HG03175 (cell line): ENCODE data around the gene MPZL2.

Experiments
- ATAC-seq: cut with Tn5 transposase; IDR thresholded peaks from one replicate; pipeline ENCODE4 v1.9.1; 2021; ENCODE audit warnings: mild to moderate bottlenecking, moderate library complexity; ENCODE audit not compliant: unreplicated experiment

MPZL2 gene

DNA sequence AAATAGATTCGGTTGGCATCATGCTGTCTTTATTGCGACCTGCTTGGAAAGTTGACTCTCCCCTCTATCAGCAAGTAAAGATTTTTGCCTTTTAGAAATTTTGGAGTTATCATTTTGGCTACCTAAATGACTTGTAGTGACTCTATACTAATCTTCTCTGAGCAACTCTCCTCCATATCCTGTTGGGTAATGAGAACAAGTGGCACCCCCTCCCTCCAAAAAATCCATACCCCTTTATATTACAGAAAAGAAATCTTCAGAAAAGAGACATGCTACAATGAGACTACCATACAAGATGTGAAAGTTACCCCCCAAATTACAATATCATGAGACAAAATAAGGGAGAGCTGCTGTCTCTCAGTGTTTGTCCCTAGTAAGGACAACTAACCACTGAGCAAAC lies 40.5 kb downstream of the MPZL2 start:
- no peak for ATAC-seq

DNA sequence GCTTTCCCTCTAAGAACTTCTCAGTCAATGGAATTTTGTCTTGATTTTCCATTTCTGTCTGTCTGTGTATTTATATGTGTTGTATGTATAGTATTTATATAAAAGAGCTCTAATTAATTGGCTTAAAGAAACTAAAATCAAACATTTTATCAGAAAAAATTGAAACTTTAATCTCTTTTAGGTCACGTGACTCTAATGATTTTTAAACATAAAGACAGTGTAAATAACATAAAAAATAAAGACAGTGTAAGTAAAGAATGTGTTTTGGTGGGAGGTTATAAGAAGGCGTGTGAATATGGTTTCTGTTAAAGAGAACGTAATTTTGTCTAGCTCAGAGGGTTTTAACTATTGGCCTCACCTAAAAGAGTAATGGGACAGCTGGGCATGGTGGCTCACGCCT lies 41.7 kb downstream of the MPZL2 start:
- ATAC-seq = no peak

DNA sequence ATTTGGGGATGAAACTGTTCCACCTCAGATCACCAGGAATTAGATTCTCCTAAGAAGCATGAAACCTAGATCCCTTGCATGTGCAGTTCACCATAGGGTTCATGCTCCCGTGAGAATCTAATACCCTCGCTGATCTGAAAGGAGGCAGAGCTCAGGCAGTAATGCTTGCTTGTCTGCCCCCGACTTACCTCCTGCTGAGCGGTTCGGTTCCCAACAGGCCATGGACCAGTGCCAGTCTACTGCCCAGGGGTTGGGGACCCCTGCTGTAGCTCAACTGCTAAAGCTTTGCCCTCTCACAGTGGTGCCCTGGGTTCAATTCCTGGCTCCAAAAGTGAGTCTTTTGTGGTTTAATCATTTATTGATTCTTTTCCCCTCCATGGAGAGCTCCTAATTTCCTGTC lies 42.7 kb downstream of the MPZL2 start:
- no peak for ATAC-seq

DNA sequence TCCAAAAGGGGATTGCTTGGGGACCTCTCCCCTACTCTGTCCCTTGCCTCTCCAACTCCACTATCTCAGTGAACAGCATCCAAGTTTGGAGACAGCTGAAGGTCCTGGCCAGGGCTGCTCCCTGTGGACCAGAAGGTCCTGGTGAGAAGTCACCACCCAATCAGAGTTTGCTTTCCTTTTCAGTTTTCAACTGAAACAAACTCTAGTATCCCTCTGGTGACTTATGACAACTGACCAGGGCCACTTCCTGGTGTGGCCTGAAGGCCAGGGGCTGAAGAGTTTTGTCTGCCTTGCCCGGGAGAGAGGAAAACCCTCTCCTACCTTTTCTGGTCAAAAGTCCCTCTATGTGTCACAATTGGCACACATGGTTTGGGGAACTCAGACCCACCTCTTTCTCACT lies 44.4 kb downstream of the MPZL2 start:
- no peak for ATAC-seq

DNA sequence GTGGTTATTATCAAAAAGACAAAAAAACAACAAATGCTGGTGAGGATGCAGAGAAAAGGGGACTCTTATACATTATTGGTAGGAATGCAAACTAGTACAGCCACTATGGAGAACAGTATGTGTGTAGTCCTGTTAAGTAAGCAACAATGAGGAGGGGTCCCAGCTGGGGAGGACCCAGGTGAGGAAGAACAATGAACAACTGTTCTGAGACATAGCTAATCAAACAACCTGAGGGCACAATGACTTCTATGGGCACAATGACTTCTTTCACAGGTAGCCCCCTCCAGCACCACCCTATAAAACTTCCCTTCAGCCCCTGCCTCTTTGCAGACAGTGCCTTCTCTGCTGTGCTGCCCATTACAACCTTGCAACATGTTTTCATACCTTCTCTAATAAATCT lies 44.9 kb downstream of the MPZL2 start:
- ATAC-seq = no peak

DNA sequence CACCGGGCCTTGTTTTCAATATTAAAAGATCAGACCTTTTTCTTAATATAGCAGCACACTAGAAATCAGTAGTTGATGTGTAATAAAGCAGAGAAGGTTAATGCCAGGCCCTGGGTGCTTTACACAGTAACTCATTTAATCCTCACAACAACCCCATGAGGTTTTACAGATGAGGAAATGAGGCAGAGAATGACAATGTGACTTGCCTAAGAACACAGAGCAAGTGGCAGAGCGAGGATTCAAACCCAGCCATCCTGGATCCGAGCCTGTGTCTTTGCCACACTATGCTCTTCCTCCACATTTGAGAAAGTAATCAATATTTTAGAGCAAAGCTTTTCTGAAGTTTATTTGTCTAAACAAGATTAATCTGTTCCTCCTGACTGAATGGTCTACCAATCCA lies 46.5 kb downstream of the MPZL2 start:
- ATAC-seq = no peak

DNA sequence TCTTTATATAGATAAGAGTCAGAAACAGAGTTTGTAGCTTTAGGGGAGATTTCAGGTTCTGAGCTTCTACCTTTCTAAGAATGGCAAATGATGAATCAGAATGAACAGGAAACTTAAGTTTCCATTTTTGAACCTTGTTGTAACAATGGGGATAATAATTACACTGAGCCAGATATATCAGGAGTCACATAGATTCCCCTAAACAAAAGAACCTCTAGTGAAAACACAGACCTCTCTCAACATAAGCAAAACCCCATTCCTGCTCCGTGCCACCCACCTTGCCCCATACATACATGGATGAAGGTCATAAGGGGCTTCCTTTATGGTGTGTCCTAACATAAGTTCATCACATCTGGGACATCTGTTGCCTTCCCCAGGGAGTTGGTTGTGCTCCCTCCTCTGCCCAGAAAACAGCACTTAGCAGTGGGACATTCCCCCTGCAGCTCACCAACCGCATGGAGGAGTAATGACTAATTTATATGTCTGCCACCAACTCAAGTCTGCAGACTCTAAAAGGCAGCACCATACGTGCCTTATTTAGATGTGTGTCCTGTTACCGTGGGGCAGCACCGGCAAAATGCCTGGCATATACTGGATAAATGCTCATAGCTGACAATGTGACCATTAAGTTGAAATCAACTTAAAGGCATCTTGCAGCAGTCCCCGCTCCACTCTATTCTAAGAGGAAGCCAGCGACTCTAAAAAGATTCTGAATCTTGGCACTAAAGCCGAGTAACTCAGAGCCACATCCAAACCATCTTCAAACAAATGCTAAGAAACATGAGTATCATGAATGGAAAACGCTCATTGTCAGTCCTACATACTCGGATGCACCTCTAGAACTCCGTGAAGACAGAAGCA lies 47.2 kb downstream of the MPZL2 start:
- ATAC-seq = peak; percentile 46

DNA sequence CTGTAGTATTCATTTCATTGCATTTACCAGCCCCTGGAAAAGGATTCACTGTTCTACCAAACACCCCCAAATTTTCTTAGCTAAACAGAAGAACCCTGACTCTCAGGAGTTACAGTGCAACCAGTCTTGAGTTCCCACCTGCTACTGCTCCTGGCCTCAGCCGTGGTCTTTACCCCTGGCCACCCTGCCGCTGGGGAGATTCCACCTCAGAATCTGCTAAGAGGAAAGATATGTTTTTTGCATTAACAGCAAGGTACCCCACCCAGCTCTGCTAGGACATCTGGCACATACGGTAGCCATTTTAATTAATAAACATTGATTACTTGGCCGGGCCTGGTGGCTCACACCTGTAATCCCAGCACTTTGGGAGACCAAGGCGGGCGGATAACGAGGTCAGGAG lies 48.3 kb downstream of the MPZL2 start:
- ATAC-seq = no peak

DNA sequence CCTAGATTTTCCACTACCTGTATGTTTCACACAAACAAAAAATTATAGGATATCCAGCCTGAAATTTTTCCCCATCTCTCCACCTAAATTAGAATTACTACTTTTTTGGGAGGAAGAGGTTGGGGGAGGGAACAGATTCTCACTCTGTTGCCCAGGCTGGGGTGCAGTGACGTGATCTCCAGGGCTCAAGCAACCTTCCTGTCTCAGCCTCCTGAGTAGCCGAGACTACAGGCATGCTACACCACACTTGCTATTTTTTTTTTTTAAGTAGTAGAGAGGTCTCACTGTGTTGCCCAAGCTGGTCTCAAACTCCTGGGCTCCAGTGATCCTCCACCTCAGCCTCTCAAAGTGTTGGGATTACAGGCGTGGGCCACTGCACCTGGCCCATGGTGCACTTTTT lies 48.8 kb downstream of the MPZL2 start:
- ATAC-seq = no peak

DNA sequence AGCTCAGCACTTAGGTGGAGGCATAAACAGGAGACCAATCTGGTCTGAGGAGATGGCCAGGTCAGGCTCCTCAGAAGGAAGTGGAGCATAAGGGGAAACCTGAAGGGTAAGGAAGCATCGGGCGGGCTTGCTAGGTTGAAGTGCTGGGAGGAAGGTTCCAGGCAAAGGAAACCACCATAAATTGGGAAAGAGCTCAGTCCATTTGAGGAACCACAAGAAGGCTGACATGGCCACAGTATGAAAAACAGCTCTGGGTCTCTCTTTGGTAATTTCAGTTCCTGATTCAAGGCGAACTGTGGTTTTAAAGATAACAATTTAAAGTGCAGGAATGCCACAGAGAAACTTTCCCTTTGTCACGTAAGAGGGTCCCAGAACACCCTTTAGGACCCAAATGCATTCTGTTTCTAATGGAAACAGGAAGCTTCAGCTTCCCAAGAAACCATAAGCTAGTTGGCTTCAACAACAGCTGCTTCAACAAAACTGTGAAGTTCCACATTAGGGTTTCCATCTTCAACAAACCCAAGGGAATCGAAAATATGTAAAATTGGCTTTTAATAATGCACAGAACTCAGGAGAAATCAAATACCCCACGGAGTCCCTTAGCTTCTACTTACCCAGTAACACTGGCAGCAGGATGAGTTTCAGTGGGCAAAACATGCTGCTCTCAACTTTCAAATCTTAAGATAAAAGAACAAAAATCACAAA lies 49.7 kb downstream of the MPZL2 start:
- peak; percentile 42 for ATAC-seq

DNA sequence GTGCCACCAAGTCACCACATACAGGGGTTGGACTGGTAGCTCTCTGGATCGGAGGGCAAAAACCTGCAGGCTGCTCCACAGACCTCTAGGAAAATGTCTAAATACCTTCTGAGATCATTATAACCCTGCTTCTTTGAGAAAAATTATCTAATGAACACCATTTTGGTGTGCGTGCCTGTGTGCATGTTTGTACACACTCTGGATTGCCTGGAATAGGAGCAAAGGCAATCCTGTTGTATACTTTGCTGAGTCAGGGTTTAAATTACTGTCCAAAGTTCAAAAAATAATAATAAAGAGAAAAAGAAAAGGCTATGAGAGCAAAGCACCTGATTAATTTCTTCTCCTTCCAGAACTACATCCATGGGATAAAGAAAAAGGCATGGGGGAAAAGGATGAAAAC lies 50.3 kb downstream of the MPZL2 start:
- no peak for ATAC-seq

DNA sequence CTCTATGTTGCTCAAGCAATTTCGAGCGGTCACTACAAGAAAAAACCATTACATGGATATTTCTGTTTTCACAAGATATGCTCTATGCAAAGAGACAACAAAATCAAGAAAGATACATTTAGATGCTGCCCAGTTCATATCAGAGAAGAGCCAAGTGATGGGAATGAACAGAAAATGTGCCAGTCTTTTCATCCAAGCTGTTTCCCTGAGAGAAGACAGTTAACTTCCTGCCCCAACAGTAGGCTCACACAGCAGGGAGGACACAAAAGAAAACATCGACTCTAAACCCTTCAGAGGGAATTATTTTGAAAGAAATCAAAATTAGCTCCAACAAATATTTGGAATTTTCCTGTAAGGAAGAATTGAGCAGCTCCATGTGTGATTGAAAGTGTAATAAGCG lies 50.9 kb downstream of the MPZL2 start:
- no peak for ATAC-seq

DNA sequence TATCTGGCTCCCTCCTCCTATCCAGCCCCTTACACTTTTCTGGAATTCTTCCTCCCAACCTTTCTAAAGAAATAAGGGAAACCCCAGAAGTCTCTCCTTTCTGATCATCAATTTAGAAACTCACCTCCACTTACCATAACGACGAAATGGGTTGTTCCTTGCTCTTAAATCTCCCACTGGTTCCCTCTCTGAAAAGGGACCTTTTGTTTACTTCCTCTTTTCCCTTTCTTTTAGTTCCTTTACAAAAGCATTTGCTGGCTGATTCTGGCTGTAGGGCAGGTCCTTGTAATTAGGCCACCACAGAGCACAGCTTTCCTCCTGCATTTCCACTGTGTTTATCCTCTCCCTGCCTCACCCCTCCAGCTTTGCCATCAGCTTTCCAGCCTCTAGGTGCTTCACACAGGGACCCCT lies 51.3 kb downstream of the MPZL2 start:
- ATAC-seq = no peak

DNA sequence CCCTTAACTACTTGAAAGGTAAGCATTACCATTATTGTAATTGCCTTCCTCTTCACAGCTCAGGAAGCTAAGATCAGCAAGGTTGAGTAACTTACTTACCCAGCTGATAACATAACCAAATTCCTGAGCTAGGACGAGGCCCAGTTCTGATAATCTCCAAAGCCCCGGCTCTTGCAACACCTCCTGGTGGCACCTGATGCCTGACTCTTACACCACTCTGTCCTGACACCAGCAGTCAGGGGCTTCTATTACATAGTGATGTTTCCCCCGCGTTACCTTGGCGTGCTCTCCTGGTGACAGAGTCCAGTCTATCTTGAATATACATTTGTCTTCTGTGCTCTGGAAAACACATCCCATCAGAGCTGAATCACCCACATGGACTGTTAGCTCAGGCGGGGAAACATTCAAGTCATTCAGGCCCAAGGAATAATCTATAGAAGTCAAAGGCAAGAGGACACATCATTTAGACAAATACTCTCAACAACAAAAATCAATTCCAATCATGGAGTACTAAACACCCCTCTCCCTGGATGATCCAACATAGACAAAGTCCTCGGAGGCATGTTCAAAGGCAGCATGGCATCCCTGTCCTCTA lies 51.9 kb downstream of the MPZL2 start:
- ATAC-seq = no peak

DNA sequence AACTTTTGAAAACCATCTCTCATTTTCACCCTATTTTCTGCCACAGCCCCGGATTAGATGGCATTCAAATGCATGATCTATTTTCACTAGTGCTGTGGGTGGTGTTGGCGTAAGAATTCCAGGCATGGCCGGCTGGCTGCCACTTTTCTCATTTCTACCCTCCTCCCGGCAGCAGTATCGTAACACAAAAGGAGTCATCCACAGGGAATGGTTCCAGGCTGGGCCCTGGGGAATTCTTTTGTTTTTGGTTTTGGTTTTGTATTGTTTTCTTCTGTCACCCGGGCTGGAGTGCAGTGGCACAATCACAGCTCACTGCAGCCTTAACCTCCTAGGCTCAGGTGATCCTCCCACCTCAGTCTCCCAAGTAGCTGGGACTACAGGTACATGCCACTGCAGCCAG lies 53.1 kb downstream of the MPZL2 start:
- ATAC-seq = no peak

DNA sequence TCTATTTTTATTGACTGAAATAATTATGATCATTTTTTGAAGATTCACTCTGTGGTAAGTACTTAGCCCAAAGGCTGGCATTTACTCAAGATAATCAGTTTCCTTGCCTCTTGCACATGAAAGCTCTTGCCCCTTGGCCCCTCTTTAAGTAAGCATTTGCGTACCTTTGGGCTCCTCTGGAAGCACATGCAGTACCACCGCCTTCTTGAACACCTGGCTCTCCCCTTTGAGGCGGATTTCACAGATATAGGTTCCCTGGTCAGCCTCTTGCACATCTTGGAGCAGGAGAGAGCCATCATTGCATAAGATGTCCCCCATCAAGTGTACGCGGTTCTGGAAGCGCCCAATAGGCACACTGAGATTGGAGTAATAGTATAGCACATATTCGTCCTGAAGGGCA lies 53.8 kb downstream of the MPZL2 start:
- ATAC-seq = no peak

DNA sequence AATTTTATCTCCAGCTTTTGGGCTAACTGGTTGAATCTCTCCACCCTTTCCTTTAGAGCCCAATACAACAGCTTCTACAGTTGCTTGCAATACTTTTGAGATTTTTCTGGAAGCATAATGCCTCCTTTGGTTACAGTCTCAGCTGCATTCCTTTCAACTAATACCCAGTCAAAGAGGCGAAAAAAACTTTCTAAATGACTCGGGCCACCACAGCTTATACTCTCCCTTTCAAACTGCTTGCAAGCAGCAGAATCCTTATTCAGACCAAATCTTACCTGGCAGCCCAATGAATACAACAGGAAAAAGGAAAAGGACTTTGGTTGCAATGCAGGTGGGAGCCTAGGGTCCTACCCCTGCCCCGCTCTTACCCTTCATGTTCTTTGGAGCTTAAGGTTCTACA lies 55.1 kb downstream of the MPZL2 start:
- ATAC-seq = no peak

DNA sequence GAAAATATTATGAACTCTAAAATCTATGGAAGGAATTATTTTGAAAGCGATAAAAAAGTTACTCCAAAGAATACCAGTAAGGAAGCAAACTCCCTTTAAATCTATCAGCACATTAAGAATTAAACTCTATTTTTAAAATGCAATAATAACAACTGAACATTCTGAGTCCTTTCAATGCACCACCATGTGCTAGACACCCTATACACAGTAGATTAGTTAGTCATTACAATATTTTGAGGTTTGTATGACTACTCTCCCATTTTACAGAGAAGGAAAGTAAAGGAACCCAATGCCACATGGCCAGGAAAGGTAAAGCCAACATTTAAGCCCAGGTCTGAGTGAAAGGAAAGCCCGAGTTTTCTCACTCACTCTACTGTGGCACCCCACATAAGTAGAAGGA lies 57.0 kb downstream of the MPZL2 start:
- ATAC-seq = no peak

DNA sequence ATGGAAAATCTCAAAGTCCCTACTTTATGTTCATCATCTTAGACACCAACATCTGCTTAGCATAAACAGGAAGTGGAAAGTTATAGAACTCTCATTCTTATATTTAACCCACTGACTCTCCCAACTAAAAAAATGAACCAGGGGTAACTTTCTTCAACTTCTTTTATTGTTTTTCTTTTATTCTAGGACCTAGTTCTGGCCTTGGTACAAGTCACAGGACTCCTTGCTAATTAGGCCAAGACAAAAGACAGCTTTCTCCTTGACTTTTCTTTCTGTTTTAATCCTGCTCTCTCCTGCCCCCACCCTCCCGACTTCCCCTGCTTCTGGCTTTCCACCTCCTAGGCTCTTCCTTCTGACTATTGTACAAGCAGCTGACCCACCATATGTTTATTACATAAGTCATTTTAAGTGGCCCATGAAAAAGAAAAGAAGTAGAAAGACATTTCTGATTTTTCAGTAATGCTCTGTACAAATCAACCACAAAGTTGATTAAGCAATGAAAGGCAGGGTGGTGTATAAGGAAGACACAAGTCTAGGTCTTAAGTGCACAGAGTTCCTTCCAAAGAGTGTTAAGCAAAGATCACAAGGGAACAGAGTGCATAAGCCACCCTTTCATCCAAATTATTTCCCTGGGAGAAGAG lies 57.6 kb downstream of the MPZL2 start:
- ATAC-seq = no peak

DNA sequence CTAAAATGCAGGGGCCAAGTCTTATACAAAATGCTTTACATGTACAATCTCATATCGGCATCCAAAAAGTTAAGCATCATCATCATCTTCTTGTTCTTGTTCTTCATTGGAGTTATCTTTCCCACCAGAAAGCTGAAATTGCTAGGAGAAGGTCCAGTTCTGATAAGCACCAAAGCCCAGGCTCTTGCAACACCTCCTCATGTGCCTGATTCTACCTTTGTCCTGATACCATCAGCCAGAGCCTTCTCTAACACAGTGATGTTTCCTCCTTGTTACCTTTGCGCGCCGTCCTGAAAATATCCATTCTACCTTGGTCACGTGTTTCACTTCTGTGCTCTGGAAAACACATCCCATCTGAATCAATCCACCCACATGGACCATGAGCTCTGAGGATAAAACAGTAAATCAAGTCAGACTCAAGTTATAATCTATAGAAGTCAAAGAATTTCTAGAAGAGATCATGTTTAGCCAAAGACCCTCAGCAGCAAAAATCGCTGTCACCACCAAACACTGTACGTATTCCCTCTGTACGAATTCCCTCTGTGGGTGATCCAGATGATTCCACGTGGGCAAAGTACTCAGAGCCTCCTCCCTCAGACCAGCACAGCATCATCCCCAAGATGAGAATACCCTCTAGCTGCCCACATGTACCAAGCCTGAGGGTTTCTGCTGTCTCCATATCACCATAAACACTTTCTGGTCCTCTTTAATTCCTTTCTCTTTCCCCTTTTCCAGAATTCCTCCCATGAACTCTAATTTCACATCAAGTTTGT lies 58.3 kb downstream of the MPZL2 start:
- no peak for ATAC-seq
